ENCODE results near the gene SNRPD3.
"Not testable (repeated sequence)": the region's sequence is repeated elsewhere in the genome, so short reads cannot be mapped to it uniquely, and the experiment has no call there.

SNRPD3 gene

GRCh38 chr22:24592058-24592850 lies 36.5 kb downstream of the SNRPD3 start:
- DNase-seq (ENCODE audit: low spot score), result peak; percentile 55

GRCh38 chr22:24592851-24593558 lies 37.2 kb downstream of the SNRPD3 start, which contains the start of gene LRRC75B:
Gene LRRC75B (minus strand): TSS chr22:24593073. CDS start chr22:24593039, 34 bp downstream.
- DNase-seq (ENCODE audit: low spot score), result peak; percentile 85

DNA sequence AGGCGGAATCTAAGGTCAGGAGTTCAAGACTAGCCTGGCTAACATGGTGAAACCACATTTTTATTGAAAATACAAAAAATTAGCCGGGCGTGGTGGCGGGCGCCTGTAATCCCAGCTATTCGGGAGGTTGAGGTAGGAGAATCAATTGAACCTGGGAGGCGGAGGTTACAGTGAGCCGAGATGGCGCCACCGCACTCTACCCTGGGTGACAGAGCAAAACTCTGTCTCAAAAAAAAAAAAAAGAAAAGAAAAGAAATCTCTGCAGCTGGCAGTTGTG lies 37.7 kb downstream of the SNRPD3 start:
- DNase-seq (ENCODE audit: low spot score), result not testable (repeated sequence)

- DNase-seq (ENCODE audit: low spot score), result no peak
Measured at GRCh38 chr22:24593836-24594568, 38.2 kb downstream of the SNRPD3 start.

- DNase-seq (ENCODE audit: low spot score), result no peak
Measured at GRCh38 chr22:24594569-24595120, 38.8 kb downstream of the SNRPD3 start.

DNA sequence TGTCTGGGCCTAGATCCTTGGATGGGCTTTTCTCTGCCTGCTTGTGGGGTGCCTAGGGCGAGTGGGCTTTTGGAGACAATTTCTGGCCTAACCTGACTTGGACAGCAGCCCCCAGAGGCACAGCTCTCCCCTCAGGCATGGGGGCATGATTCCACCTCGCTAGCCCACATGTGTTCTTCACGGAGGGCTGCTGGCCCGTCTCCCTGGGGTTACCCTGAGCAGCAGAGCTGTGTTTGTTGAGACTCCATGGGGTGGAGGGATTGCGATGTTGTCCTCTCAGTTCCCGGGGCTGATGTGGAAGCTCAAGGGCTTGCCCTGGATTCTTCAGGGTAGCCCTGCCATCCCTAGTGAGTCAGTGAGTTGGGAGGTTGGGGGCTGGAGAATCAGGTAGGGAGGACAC lies 39.4 kb downstream of the SNRPD3 start:
- DNase-seq (ENCODE audit: low spot score), result no peak

DNA sequence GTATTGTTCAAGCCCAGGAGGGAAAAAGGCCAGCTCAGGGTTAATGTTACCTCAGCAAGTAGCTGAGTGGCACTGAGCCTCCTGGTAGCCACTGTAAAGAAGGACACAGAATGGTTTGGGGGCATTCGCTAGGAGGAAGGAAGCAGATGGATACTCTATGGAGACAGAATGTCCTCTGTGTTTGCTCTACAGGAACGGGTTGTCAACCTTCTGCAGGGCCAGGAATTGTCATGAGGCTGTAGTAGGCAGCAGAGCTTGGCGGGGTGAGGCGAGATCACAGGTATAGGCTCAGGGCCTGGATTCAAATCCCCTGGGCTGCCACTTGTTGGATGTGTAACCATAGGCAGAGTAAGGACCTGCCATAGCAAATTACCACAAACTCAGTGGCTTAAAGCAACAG lies 40.1 kb downstream of the SNRPD3 start:
- no peak for DNase-seq (ENCODE audit: low spot score)

DNA sequence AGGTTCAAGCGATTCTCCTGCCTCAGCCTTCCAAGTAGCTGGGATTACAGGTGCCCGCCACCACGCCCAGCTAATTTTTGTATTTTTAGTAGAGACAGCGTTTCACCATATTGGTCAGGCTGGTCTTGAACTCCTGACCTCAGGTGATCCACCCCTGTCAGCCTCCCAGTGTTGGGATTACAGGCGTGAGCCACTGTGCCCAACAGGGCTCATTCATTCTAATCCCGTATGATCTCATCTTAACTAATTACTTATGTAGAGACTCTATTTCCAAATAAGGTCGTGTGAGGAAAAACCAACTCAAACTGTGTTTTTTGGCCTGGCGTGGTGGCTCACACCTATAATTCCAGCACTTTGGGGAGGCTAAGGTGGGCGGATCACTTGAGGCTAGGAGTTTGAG lies 41.3 kb downstream of the SNRPD3 start:
- not testable (repeated sequence) for DNase-seq (ENCODE audit: low spot score)

DNA sequence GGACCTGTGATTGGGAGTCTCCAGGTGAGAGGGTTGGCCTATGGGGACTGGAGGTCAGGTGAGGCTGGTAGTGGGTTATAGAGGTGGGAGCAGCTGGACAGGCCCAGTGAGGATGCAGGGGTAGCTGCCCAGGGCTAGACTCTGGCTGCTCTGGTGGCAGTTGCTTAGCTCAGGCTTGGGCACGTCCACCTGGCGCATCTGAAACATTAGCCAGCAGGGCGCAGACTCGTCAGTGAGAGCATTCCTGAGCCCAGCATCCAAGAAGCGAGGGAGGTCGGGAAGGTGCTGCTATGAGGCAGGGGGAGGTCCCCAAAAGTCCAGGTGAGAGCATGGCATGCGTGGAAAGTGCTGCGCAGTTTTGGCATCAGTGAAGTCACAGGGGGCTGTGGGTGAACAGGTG lies 43.7 kb downstream of the SNRPD3 start:
- no peak for DNase-seq (ENCODE audit: low spot score)

- DNase-seq (ENCODE audit: low spot score), result not testable (repeated sequence)
Measured at GRCh38 chr22:24599958-24600715, 44.3 kb downstream of the SNRPD3 start.

- DNase-seq (ENCODE audit: low spot score), result no peak
Measured at GRCh38 chr22:24601217-24602104, 45.7 kb downstream of the SNRPD3 start.

GRCh38 chr22:24602105-24602749 lies 46.4 kb downstream of the SNRPD3 start:
- not testable (repeated sequence) for DNase-seq (ENCODE audit: low spot score)

GRCh38 chr22:24602847-24603769 lies 47.3 kb downstream of the SNRPD3 start, which contains the start of gene GGT1:
Gene GGT1 (plus strand): TSS chr22:24603193. CDS start chr22:24611082, 7,889 bp downstream.
- peak; percentile 67 for DNase-seq (ENCODE audit: low spot score)

GRCh38 chr22:24603770-24604629 lies 48.2 kb downstream of the SNRPD3 start:
- DNase-seq (ENCODE audit: low spot score), result peak; percentile 75

GRCh38 chr22:24606340-24606739 lies 50.5 kb downstream of the SNRPD3 start:
- not testable (repeated sequence) for DNase-seq (ENCODE audit: low spot score)

GRCh38 chr22:24607429-24607983 lies 51.7 kb downstream of the SNRPD3 start:
- not testable (repeated sequence) for DNase-seq (ENCODE audit: low spot score)

- not testable (repeated sequence) for DNase-seq (ENCODE audit: low spot score)
Measured at GRCh38 chr22:24608327-24608726, 52.5 kb downstream of the SNRPD3 start.

- DNase-seq (ENCODE audit: low spot score), result not testable (repeated sequence)
Measured at GRCh38 chr22:24609888-24610287, 54.1 kb downstream of the SNRPD3 start.

All from cerebellar cortex (tissue), 1 donor.